GM21737 (cell line): ENCODE measurements around the gene FNBP1.
A peak's percentile ranks its signal among the peaks of the same experiment; 100 is the strongest.
"Not testable (repeated sequence)": the region's sequence is repeated elsewhere in the genome, so short reads cannot be mapped to it uniquely, and the experiment has no call there.

Experiments used
- ATAC-seq: cut with Tn5 transposase; IDR thresholded peaks from one replicate; pipeline ENCODE4 v1.9.1; 2021; ENCODE audit warnings: mild to moderate bottlenecking, moderate library complexity; ENCODE audit not compliant: unreplicated experiment

Gene FNBP1

DNA sequence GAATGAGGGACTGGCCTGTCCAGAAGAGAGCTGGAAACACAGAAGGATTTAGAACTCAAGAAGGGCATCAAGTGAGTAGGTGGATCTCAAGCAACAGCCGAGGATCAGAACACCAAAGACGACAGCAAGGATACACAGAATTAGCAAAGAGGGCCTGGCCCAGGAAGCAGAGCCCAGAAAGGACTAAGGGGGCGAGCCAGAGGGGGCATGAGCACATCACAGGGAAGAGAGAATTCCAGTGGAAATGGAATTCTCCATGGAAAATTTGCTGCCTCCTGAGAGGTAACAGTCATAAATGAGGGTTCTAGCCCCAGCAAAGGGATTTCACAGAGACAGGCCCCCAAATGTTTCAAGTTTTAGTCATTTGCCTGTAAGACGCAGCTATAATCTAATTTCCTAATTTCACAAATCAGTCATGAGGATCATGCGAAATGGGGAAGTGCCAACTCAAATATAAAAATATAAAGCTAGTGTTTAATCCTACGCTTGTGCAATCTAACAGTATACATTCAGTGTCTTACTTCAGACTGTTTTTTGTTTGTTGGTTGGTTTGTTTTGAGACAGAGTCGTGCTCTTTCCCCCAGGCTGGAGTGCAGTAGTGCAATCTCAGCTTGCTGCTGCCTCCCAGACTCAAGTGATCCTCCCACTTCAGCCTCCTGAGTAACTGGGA lies 46.7 kb downstream of the FNBP1 start:
- no peak for ATAC-seq

- ATAC-seq, result no peak
Observed at GRCh38 chr9:129995409-129996160, 47.4 kb downstream of the FNBP1 start.

- no peak for ATAC-seq
Observed at GRCh38 chr9:129994882-129995281, 48.1 kb downstream of the FNBP1 start.

DNA sequence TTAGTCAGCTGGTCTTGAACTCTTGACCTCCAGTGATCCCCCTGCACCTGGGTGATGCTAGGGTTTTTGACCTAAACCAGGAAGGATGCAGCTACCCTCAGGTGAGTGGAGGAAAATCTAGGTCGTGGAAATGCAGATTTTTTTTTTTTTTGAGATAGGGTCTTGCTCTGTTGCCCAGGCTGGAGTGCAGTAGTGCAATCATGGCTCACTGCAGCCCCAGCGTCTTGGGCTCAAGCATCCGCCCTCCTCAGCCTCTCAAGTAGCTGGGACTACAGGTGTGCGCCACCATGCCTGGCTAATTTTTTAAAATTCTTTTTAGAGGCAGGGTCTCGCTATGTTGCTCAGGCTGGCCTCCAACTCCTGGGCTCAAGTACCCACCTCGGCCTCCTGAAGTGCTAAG lies 51.9 kb downstream of the FNBP1 start:
- ATAC-seq, result not testable (repeated sequence)

DNA sequence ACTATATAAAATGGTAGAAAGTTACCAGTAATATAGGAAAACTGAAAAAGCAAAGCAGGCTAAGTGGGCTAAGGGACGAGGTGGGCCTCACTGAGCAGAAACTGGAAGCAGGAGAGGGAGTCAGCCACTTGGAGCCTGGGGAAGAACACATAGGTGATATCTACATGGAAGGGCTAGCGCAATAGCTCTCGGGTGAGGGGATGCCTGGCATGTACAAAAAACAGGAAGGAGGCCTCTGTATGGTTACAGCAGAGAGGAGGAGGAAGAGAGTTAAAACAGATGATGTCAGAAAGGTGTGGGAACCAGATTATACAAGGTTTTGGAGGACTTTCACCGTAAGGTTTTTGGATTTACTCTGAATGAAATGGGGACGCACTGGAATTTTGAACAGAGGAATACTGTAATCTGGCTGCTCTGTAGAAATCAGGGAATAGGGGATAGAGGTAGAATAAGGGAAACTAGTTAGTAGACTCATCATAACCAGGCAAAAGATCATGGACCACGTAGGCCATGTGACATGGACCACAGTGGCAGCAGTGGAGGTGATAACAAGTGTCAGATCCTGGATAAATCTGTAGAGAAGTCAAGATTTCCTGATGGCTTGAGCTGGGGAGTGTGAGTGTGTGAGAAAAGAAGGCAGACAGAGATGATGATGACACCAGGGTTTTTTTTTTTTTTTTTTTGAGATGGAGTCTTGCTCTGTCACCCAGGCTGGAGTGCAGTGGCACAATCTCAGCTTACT lies 52.5 kb downstream of the FNBP1 start:
- no peak for ATAC-seq

DNA sequence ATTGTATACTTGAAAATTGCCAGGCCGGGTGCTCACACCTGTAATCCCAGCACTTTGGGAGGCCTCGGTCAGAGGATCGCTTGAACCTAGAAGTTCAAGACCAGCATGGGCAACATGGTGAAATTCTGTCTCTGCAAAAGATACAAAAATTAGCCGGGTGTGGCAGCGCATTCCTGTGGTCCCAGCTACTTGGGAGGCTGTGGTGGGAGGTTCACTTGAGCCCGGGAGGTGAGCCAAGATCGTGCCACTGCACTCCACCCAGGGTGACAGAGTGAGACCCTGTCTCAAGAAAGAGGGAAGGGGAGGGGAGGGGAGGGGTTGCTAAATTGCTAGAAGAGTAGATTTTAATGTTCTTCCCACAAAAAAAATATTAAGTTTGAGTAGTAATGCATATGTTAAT lies 53.2 kb downstream of the FNBP1 start:
- ATAC-seq, result no peak

DNA sequence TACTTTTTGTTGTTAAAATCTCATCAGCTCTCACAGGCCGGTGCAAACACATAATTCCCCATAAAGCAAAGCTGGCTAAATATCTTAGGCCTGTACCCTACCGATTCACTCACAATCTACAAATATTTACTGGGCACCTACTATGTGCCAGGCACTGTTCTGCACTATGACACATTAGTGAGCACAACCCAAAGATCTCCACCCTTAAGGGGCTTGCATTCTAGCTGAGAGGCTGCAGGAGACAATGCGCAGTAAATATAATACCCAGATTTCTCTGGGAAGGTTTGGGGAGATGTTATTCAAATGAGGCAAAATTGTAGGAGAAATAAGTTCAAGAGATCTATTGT lies 53.7 kb downstream of the FNBP1 start:
- ATAC-seq, result no peak

- peak; percentile 53 for ATAC-seq
Observed at GRCh38 chr9:129988607-129989361, 54.2 kb downstream of the FNBP1 start.

DNA sequence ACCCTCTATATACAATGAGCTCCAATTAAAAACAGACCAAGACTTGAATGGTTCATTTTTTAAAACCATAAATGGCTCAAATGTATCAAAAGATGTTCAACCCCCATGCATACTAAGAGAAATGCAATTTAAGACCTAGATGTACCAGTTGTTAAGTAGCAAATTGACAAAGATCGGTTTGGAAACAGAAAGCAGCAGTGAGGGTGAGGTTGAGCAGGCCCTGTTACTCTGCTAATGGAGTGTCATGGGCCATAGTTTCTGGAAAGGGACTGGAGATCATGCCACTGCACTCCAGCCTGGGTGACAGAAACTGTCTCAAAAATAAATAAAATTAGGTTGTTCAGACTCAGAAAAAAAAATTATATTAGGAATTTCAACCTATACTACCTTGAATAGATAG lies 55.0 kb downstream of the FNBP1 start:
- no peak for ATAC-seq

- no peak for ATAC-seq
Observed at GRCh38 chr9:129987047-129987446, 55.9 kb downstream of the FNBP1 start.

DNA sequence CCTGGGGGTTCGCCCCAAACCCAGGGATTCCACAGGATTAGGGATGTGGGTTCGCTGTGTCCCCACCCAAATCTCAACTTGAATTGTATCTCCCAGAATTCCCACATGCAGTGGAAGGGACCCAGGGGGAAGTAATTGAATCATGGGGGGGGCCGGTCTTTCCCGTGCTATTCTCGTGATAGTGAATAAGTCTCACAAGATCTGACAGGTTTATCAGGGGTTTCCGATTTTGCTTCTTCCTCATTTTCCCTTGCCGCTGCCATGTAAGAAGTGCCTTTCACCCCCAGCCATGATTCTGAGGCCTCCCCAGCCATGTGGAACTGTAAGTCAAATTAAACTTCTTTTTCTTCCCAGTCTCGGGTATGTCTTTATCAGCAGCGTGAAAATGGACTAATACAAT lies 58.4 kb downstream of the FNBP1 start:
- not testable (repeated sequence) for ATAC-seq

DNA sequence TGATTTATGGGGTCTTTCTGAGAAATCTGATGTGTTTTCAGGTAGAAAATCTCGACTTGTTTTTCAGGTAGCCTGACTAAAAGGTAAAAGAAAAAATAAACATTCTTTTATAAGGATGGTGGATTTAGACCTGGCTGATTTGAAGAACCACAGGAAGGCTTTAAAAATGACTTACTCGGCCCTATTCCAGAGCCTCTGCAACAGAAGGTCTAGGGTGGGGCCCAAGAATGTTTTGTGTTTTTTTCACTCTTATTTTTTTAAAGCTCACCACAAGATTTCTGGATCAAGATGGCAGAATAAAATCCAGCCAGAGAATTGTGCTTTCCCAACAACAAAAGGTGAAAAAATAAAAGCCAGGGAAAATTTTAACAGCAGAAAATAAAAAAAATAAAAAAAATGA lies 59.1 kb downstream of the FNBP1 start:
- no peak for ATAC-seq

GRCh38 chr9:129981180-129981907 lies 61.6 kb downstream of the FNBP1 start:
- ATAC-seq, result no peak

GRCh38 chr9:129980224-129980623 lies 62.8 kb downstream of the FNBP1 start:
- ATAC-seq, result not testable (repeated sequence)

DNA sequence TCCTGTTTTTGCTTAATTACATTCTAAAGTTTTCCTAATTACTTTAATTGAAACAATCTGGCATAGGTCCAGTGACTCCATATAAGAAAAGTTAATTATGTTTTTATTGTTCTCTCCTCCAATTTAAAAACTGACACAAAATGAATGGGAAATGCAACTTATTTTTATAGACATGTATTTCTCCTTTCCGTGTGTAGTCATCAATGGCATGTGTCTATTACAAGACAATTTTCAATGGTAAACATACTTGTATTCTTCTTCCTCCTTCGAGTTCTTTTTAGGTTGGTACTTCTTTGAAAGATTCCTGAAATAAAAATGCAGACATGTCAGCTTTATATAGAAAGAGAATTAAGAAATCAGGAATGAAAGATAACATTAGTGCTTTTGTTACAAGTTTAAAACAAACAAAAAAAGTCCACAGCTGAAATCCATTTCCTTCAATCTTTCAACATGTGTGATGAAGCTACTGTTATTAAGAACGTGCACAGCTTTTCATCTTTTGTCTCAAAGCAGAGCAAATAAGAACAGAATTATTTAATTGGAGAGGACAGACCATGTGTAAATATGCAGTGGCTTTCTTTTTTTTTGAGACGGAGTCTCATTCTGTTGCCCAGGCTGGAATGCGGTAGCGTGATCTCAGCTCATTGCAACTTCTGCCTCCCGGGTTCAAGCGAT lies 63.8 kb downstream of the FNBP1 start:
- ATAC-seq, result no peak

DNA sequence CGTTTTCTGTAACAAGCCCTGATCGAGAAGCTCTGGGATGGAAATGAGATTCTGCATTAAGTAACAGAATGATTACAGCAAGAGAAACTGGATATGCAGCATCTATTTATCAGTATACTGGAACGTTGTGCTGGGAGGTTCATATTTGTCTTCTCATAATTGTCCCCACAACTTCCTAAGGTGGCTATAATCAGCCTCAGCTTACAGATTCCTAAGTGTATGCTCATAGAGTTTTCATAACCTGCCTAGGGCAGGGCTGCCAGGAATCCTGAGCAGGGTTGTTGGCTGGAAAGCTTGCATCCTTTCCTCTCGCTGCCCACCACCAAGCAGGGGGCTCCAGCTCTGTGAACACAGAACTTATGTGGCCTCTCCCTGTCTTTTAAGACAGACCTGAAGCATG lies 70.2 kb downstream of the FNBP1 start:
- no peak for ATAC-seq

GRCh38 chr9:129968690-129969485 lies 74.1 kb downstream of the FNBP1 start:
- no peak for ATAC-seq

DNA sequence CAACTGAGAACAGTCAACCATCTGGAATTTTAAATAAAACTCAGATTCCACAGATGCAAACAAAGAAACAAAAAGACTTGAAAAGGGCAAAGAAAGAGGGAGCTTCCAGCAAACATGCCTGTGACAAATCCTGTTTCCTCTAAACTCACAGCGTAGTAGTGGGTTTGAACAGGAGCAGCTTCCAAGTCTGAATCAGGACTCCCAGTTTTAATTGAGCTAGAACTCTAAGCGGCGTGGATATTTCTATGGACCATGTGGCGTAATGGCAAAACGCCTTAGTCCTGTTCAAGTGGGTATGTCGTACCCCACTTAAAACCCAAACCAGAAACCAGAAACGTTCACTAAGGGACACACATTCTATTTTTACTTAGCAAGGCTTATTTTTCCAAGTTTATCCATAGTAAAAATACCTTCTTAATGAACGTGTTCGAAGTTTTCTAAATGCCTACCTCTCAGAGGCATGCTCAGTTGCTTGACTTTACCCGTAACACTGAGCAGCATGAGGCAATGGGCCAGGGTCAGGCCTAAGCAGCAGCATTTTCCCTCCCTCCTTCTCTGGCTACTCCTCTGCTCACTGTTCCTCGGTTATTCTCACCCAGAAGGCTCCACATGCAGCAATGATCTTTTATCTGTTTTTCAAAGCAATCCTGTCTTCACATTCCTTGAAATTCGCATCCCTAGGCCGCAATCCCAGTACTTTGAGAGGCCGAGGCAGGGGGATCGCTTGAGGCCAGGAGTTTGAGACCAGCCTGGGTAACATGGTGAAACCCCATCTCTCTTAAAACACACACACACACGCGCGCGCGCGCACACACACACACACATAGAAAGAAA lies 77.9 kb downstream of the FNBP1 start:
- no peak for ATAC-seq
